SKM-1 treated with dmso at 0.1 percent for 144 hours (cell line): Measurements from ENCODE around the gene LECT2.

ENCODE experiments used
- DNase-seq: peaks from one replicate; lab custom pipeline; 2025; ENCODE audit not compliant: unreplicated experiment; lab: John Stamatoyannopoulos, UW

Gene LECT2

GRCh38 chr5:135941711-135942110 lies 13.1 kb downstream of the LECT2 start:
- no peak for DNase-seq

- no peak for DNase-seq
Observed at GRCh38 chr5:135937245-135937911, 17.4 kb downstream of the LECT2 start.

- no peak for DNase-seq
Observed at GRCh38 chr5:135934939-135935338, 19.8 kb downstream of the LECT2 start.

- DNase-seq = no peak
Observed at GRCh38 chr5:135930949-135931295, 23.9 kb downstream of the LECT2 start.

- no peak for DNase-seq
Observed at GRCh38 chr5:135930029-135930948, 24.5 kb downstream of the LECT2 start.

- DNase-seq = no peak
Observed at GRCh38 chr5:135921388-135921787, 33.4 kb downstream of the LECT2 start.

- DNase-seq = no peak
Observed at GRCh38 chr5:135920199-135920598, 34.6 kb downstream of the LECT2 start.

GRCh38 chr5:135916638-135917263 lies 38.0 kb downstream of the LECT2 start:
- DNase-seq = no peak

GRCh38 chr5:135915466-135916001 lies 39.2 kb downstream of the LECT2 start:
- no peak for DNase-seq

- DNase-seq = no peak
Observed at GRCh38 chr5:135913713-135914626, 40.8 kb downstream of the LECT2 start.

- DNase-seq = no peak
Observed at GRCh38 chr5:135905144-135905543, 49.6 kb downstream of the LECT2 start.

- no peak for DNase-seq
Observed at GRCh38 chr5:135901633-135902032, 53.1 kb downstream of the LECT2 start.

- DNase-seq = no peak
Observed at GRCh38 chr5:135900276-135900675, 54.5 kb downstream of the LECT2 start.

- no peak for DNase-seq
Observed at GRCh38 chr5:135898651-135899050, 56.1 kb downstream of the LECT2 start.
